KMS-11 (cell line): ENCODE results near the gene FSD1.
"Not testable (repeated sequence)": the region's sequence is repeated elsewhere in the genome, so short reads cannot be mapped to it uniquely, and the experiment has no call there.

Experiments
- H2AFZ ChIP-seq: fragments of 200-600 bp; sonication (generic); 2 replicates; pipeline ENCODE4 v1.6.1; 2016; ENCODE audit warnings: antibody characterized with exemption, mixed run types, low read depth
- H3K27ac ChIP-seq: fragments of 200-600 bp; sonication (generic); 2 replicates; pipeline ENCODE4 v1.6.1; 2016; ENCODE audit warnings: mild to moderate bottlenecking, mixed run types
- H3K27me3 ChIP-seq: fragments of 200-600 bp; sonication (generic); 2 replicates; pipeline ENCODE4 v1.6.1; 2017; ENCODE audit warnings: mild to moderate bottlenecking, low read depth, mixed run types, moderate library complexity; ENCODE audit not compliant: insufficient read depth
- H3K36me3 ChIP-seq: fragments of 200-600 bp; sonication (generic); 2 replicates; pipeline ENCODE4 v1.6.1; 2017; ENCODE audit warnings: mild to moderate bottlenecking, mixed run types; ENCODE audit not compliant: insufficient read depth
- H3K4me1 ChIP-seq: fragments of 200-600 bp; sonication (generic); 2 replicates; pipeline ENCODE4 v1.6.1; 2016; ENCODE audit warnings: mild to moderate bottlenecking, low read depth, mixed run types; ENCODE audit not compliant: poor library complexity, severe bottlenecking
- H3K4me2 ChIP-seq: fragments of 200-600 bp; sonication (generic); 2 replicates; pipeline ENCODE4 v1.7.0; 2016; ENCODE audit warnings: mild to moderate bottlenecking, mixed run types
- H3K4me3 ChIP-seq: fragments of 200-600 bp; sonication (generic); IDR thresholded peaks from 2 replicates; pipeline ENCODE4 v1.6.1; 2017; ENCODE audit warnings: low read depth, low read length, mixed read lengths; ENCODE audit not compliant: insufficient read depth
- H3K79me2 ChIP-seq: fragments of 200-600 bp; sonication (generic); 2 replicates; pipeline ENCODE4 v1.6.1; 2016; ENCODE audit warnings: low read depth, mixed run types; ENCODE audit not compliant: insufficient read depth
- H3K9ac ChIP-seq: fragments of 200-600 bp; sonication (generic); 2 replicates; pipeline ENCODE4 v1.6.1; 2016; ENCODE audit warnings: mild to moderate bottlenecking, mixed run types
- H4K20me1 ChIP-seq: fragments of 200-600 bp; sonication (generic); 2 replicates; pipeline ENCODE4 v1.6.1; 2016; ENCODE audit warnings: mild to moderate bottlenecking, mixed run types; ENCODE audit not compliant: insufficient read depth
- TF ChIP-seq, protein P1 (sequence below): fragments of 200-600 bp; sonication (generic); conservative IDR thresholded peaks from 2 replicates; pipeline ENCODE4 v1.6.1; 2017; ENCODE audit warnings: low read depth, mild to moderate bottlenecking, antibody characterized with exemption, low read length, moderate library complexity, mixed read lengths

FSD1 gene

DNA sequence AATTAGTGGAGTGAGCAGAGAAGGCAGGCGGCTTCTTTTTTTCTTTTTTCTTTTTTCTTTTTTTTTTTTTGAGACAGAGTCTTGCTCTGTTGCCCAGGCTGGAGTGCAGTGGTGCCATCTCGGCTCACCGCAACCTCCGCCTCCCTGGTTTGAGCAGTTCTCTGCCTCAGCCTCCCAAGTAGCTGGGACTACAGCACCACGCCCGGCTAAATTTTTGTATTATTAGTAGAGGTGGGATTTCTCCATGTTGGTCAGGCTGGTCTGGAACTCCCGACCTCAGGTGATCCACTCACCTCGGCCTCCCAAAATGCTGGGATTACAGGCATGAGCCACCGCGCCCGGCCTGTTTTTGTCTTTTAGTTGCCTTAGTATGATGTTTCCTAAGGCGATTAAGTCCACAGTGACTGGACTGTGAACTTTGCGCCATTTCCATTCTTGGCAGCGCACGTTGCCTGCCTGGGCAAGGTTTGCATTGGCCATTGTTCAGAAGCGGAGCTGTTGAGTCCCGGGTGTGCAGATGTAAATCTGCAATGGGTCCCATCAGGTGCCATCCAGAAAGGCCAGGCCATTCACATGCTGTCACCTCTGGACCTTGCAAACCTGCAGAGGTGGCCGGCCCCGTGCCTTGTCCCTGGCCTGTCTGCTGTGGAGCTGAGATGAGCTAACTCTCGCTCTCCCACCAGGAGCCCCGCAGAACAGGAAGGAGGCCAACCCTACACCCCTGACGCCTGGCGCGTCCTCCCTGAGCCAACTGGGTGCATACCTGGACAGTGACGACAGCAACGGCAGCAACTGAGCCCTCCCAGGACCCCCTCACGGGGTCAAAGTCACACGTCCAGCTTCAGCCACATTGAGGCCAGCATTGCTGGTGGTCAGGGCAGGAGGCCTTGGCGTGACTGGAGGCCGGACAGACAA is 36.2 kb upstream of the FSD1 start:
- TF ChIP-seq, protein P1, sequence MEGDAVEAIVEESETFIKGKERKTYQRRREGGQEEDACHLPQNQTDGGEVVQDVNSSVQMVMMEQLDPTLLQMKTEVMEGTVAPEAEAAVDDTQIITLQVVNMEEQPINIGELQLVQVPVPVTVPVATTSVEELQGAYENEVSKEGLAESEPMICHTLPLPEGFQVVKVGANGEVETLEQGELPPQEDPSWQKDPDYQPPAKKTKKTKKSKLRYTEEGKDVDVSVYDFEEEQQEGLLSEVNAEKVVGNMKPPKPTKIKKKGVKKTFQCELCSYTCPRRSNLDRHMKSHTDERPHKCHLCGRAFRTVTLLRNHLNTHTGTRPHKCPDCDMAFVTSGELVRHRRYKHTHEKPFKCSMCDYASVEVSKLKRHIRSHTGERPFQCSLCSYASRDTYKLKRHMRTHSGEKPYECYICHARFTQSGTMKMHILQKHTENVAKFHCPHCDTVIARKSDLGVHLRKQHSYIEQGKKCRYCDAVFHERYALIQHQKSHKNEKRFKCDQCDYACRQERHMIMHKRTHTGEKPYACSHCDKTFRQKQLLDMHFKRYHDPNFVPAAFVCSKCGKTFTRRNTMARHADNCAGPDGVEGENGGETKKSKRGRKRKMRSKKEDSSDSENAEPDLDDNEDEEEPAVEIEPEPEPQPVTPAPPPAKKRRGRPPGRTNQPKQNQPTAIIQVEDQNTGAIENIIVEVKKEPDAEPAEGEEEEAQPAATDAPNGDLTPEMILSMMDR, result no peak
- no peak overlapping the region for H3K4me2 ChIP-seq
- H3K9ac ChIP-seq, result no peak overlapping the region
- no peaks in the 10 kb centered on the region for H3K79me2 ChIP-seq
- no peak overlapping the region for H3K4me3 ChIP-seq
- H3K4me1 ChIP-seq, result no peaks in the 10 kb centered on the region
- no peaks in the 10 kb centered on the region for H3K36me3 ChIP-seq
- no peaks in the 10 kb centered on the region for H3K27me3 ChIP-seq
- no peak overlapping the region for H3K27ac ChIP-seq
- no peaks in the 10 kb centered on the region for H4K20me1 ChIP-seq
- no peak overlapping the region for H2AFZ ChIP-seq

DNA sequence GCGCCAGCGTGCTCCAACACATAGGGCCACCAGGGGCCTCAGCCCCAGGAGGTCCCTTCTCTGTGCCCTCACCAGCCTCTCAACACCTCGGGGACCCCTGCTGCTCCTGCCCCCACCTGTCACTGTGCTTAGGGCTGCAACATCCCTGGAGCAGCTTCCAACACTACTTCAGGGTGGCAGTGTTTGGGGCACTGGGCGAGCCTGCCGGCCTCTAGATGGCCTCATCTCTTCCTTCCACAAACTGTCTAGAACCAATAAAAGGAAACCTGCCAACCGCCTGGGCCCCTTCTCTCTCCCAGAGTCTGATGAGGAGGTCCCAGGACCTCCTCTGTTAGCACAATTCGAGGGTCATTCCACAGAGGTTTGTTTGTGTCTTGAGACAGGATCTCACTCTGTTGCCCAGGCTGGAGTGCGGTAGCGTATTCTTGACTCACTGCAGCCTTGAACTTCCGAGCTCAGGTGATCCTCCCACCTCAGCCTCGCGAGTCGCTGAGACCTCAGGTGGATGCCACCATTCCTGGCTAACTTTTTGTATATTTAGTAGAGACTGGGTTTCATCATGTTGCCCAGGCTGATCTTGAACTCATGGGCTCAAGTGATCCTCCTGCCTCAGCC is 35.5 kb upstream of the FSD1 start:
- Histone ChIP-seq H3K9ac (no peak overlapping the region), H3K36me3 (no peaks in the 10 kb centered on the region)

GRCh38 chr19:4272894-4273293 is 31.5 kb upstream of the FSD1 start:
- no peak overlapping the region for H3K27ac ChIP-seq
- TF ChIP-seq, protein P1, result no peak
- no peaks in the 10 kb centered on the region for H3K4me1 ChIP-seq
- no peak overlapping the region for H2AFZ ChIP-seq
- no peak overlapping the region for H3K4me3 ChIP-seq
- no peak overlapping the region for H3K9ac ChIP-seq
- no peaks in the 10 kb centered on the region for H3K79me2 ChIP-seq
- H3K4me2 ChIP-seq, result no peak overlapping the region
- H4K20me1 ChIP-seq, result no peaks in the 10 kb centered on the region
- peaks cover 10% of the 10 kb centered on the region; the same call in 1 of the 2 replicates for H3K27me3 ChIP-seq
- H3K36me3 ChIP-seq, result no peaks in the 10 kb centered on the region

More for the DNA sequence above, 35.5 kb upstream of the FSD1 start:
- Histone ChIP-seq H3K27me3 (no peaks in the 10 kb centered on the region), H4K20me1 (no peaks in the 10 kb centered on the region), H3K27ac (no peak overlapping the region), H3K4me2 (no peak overlapping the region), H3K79me2 (no peaks in the 10 kb centered on the region), H3K4me1 (no peaks in the 10 kb centered on the region), H3K4me3 (no peak overlapping the region), H2AFZ (no peak overlapping the region)
- TF ChIP-seq, protein P1, result no peak

DNA sequence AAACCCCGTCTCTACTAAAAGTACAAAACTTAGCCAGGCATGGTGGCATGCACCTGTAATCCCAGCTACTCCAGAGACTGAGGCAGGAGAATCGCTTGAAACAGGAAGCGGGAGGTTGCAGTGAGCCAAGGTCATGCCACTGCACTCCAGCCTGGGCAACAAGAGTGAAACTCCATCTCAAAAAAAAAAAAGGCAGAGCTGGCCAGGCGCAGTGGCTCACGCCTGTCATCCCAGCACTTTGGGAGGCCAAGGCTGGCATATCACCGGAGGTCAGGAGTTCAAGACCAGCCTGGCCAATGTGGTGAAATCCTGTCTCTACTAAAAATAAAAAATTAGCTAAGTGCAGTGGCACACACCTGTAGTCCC is 30.1 kb upstream of the FSD1 start:
- not testable (repeated sequence) for H3K4me1 ChIP-seq, H2AFZ ChIP-seq, H3K4me2 ChIP-seq, H3K4me3 ChIP-seq, H3K27ac ChIP-seq, H3K36me3 ChIP-seq, H3K79me2 ChIP-seq, H4K20me1 ChIP-seq, H3K9ac ChIP-seq
- H3K27me3 ChIP-seq, result peaks cover 18% of the 10 kb centered on the region; the same call in 1 of the 2 replicates
